Endothelial cell (in vitro differentiated cells): ENCODE measurements around the gene MYO1F. TPM values are rescaled to one million over a fixed set of nuclear protein-coding genes. Genes with fewer than 3 reads are reported as not detected.

Experiments
- DNase-seq: peaks from one replicate; pipeline ENCODE4 v3.0.0; 2021; ENCODE audit warnings: low spot score
- H3K27ac Mint-ChIP-seq: one replicate; pipeline ENCODE4 v1.8.0; 2021; ENCODE audit warnings: mixed read lengths, inconsistent platforms; ENCODE audit not compliant: unreplicated experiment
- H3K27me3 Mint-ChIP-seq: one replicate; pipeline ENCODE4 v1.8.0; 2021; ENCODE audit warnings: mild to moderate bottlenecking, moderate library complexity, mixed read lengths, inconsistent platforms; ENCODE audit not compliant: unreplicated experiment
- H3K36me3 Mint-ChIP-seq: one replicate; pipeline ENCODE4 v1.8.0; 2021; ENCODE audit warnings: mild to moderate bottlenecking, low read depth, mixed read lengths, inconsistent platforms; ENCODE audit not compliant: unreplicated experiment
- H3K4me1 Mint-ChIP-seq: one replicate; pipeline ENCODE4 v1.8.0; 2021; ENCODE audit warnings: mild to moderate bottlenecking, mixed read lengths, inconsistent platforms; ENCODE audit not compliant: unreplicated experiment
- H3K4me3 Mint-ChIP-seq: one replicate; pipeline ENCODE4 v1.8.0; 2021; ENCODE audit warnings: mild to moderate bottlenecking, mixed read lengths, inconsistent platforms; ENCODE audit not compliant: unreplicated experiment
- H3K9me3 Mint-ChIP-seq: one replicate; pipeline ENCODE4 v1.8.0; 2021; ENCODE audit warnings: mixed read lengths, inconsistent platforms; ENCODE audit not compliant: unreplicated experiment
- total RNA-seq: library from RNA; stranded (reverse); fragmentation: NEBNext Ultra II Directional; extraction: Animal tissue kit (Norgen Biotek cat#: 25700); gene quantifications from one replicate; pipeline ENCODE4 v1.2.1, GENCODE V29; 2021; ENCODE audit not compliant: unreplicated experiment
- TF ChIP-seq, protein P1 (sequence below): fragments of 200-600 bp; sonication (generic); IDR thresholded peaks from one replicate; pipeline ENCODE4 v1.5.0; 2021; ENCODE audit warnings: antibody characterized with exemption; ENCODE audit not compliant: unreplicated experiment

The MYO1F gene
- total RNA-seq, 1 donor from 2014 or later, result 3.2 TPM

DNA sequence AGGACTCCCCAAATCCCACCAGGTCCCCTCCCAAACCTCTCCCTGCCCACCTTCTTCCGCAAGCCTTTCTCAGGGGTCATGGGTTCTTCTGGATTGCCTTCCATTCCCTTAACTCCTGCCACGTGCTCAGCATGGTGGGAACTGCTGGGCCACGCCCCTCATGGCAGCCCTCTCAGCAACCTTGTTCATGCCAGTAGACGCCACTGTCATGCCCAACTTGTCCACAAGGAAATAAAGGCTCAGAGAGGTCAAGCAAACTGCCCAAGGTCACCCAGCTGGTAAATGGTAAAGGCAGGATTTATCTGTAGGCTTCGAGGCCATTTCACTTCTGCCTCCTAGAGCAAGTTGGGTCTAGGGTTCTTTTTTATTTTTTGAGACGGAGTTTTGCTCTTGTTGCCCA lies 85.7 kb downstream of the MYO1F start:
- Mint-ChIP-seq H3K36me3 (peaks cover 25% of the 10 kb centered on the region), H3K4me3 (no peak overlapping the region), H3K27ac (no peak overlapping the region), H3K9me3 (no peaks in the 10 kb centered on the region), H3K27me3 (peaks cover 10% of the 10 kb centered on the region), H3K4me1 (peaks cover 21% of the 10 kb centered on the region)
- TF ChIP-seq, protein P1, sequence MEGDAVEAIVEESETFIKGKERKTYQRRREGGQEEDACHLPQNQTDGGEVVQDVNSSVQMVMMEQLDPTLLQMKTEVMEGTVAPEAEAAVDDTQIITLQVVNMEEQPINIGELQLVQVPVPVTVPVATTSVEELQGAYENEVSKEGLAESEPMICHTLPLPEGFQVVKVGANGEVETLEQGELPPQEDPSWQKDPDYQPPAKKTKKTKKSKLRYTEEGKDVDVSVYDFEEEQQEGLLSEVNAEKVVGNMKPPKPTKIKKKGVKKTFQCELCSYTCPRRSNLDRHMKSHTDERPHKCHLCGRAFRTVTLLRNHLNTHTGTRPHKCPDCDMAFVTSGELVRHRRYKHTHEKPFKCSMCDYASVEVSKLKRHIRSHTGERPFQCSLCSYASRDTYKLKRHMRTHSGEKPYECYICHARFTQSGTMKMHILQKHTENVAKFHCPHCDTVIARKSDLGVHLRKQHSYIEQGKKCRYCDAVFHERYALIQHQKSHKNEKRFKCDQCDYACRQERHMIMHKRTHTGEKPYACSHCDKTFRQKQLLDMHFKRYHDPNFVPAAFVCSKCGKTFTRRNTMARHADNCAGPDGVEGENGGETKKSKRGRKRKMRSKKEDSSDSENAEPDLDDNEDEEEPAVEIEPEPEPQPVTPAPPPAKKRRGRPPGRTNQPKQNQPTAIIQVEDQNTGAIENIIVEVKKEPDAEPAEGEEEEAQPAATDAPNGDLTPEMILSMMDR, result no peak
- no peak for DNase-seq

DNA sequence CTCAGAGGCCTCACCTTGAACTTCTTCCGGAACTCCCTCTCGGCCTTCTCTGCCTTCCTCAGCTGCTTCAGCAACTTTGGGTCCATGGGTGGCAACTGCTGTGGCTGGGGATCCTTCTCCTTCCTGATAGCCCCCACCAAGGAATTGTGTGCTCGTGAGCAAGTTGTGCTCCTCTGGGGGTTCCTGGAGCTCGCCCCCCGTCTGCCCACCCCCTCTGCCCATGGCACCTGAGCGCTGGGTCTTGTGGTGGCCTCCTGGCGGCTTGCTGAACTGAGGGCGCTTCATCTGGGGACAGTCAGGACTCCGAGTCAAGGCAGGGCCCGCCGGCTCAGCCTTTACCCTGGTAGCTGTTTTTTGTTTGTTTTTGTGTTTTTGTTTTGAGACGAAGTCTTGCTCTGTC lies 86.4 kb downstream of the MYO1F start:
- Mint-ChIP-seq H3K4me1 (peaks cover 23% of the 10 kb centered on the region), H3K27me3 (peaks cover 13% of the 10 kb centered on the region), H3K27ac (no peak overlapping the region), H3K9me3 (no peaks in the 10 kb centered on the region), H3K4me3 (no peak overlapping the region), H3K36me3 (peaks cover 29% of the 10 kb centered on the region)
- TF ChIP-seq, protein P1, result no peak
- DNase-seq, result no peak

DNA sequence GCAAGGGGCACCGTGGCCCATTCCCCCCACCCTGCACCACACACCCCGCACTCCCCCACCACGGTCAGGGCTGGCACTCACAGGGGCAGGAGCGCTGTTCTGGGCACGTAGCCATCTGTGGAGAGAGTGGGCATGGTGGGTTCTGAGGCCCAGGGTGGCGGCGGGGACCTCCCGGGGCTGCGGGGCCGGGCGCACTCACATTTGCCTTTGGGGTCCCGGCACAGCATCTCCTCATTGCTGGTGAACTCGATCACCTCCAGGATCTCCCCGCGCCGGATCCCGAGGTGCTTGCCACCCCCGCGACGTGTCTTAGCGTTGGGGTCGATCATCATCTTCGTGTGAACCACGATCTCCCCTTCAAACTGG lies 86.9 kb downstream of the MYO1F start:
- peaks cover 16% of the 10 kb centered on the region for H3K27me3 Mint-ChIP-seq
- no peak for DNase-seq
- peaks cover 30% of the 10 kb centered on the region for H3K36me3 Mint-ChIP-seq
- no peaks in the 10 kb centered on the region for H3K9me3 Mint-ChIP-seq
- H3K4me3 Mint-ChIP-seq, result no peak overlapping the region
- TF ChIP-seq, protein P1, result no peak
- no peak overlapping the region for H3K27ac Mint-ChIP-seq
- H3K4me1 Mint-ChIP-seq, result peaks cover 23% of the 10 kb centered on the region

DNA sequence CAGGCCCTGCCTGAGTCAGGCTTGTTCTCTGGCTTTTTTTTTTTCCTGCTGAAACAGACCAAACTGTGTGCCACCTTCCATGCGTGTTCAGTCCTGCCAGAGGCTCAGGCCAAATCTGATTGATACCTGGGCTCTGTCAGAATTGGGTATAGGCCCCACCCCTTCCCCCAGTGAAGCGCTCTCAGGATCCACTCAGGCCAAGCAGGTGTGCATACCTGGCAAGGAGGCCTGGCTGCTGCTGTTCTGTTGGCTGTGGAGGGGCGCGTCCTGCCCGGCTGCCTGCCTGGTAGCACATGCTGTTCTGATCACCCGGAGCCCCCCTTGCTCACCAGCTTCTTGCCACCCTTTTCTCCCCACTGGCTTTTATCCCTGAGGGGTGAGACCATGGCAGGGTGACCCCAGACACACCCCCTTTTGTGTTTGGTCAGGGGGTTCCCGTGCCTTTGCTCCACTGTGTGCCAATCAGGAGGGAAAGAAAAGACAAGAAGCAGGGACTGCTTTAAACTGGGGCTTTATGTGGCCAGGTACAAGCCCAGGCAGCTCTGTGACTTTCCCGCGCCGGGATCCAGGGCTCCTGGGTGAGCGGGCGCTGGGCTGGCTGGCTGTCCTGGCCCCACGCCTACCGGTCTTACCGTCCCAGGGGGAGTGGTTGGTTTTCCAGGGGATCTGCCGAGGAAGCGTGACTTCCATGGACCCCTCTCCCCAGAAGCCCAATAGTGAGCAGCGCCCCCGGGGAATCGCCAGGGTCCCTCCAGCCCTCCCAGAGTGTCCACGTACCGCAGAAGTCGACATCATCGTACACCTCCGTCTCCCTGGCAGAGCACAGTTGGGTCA lies 87.5 kb downstream of the MYO1F start:
- Mint-ChIP-seq H3K27ac (peak overlapping the region; percentile 30), H3K4me1 (peaks cover 23% of the 10 kb centered on the region), H3K36me3 (peaks cover 36% of the 10 kb centered on the region), H3K9me3 (no peaks in the 10 kb centered on the region), H3K4me3 (peak overlapping the region; percentile 73), H3K27me3 (peaks cover 22% of the 10 kb centered on the region)
- DNase-seq, result no peak
- TF ChIP-seq, protein P1, result no peak

DNA sequence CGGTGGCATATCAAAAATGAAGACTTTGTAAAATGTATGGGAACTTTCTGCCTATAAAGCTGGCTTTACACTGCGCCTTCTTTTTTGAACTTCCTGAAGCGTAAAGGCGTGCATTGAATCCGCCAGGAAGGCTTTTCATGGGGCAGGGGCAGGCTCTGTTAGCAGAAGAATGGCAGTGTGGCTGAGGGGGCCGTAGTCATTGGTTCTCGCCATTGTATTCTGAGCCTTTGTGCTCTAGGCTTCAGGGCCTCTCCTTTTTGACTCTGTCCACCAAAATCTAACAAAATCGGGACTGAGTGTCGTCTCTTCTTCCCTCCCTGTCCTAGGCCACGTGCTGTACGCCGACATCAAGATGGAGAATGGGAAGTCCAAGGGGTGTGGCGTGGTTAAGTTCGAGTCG lies 88.9 kb downstream of the MYO1F start:
- Mint-ChIP-seq H3K36me3 (peaks cover 43% of the 10 kb centered on the region), H3K4me3 (peak overlapping the region; percentile 27), H3K4me1 (peaks cover 23% of the 10 kb centered on the region), H3K9me3 (no peaks in the 10 kb centered on the region), H3K27me3 (peaks cover 25% of the 10 kb centered on the region), H3K27ac (peak overlapping the region; percentile 74)
- no peak for DNase-seq
- TF ChIP-seq, protein P1, result no peak
